GM20000 (cell line): Measurements from ENCODE around the gene CCDC77.

Experiments
- DNase-seq: peaks from one replicate; pipeline ENCODE4 v3.0.0; 2012; ENCODE audit warnings: low spot score
- TF ChIP-seq, protein P1 (sequence below): IDR thresholded peaks from 2 replicates; pipeline ENCODE4 v1.5.1; 2012; ENCODE audit warnings: mild to moderate bottlenecking, control low read depth; ENCODE audit errors: extremely low read depth, missing control alignments

The CCDC77 gene

DNA sequence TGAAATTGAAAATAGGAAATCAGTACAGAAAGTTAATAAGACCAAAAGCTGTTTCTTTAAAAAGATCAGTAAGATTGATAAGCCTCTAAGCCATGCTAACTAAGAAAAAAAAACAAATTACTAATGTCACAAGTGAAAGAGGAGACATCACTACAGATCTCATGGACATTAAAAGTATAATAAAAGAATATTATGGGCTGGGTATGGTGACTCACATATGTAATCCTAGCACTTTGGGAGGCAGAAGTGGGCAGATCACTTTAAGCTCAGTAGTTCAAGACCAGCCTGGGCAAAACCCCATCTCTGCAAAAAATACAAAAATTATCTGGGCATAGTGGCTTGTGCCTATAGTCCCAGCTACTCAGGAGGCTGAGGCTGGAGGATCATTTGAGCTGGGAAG, 88.8 kb downstream of the CCDC77 start:
- TF ChIP-seq, protein P1, sequence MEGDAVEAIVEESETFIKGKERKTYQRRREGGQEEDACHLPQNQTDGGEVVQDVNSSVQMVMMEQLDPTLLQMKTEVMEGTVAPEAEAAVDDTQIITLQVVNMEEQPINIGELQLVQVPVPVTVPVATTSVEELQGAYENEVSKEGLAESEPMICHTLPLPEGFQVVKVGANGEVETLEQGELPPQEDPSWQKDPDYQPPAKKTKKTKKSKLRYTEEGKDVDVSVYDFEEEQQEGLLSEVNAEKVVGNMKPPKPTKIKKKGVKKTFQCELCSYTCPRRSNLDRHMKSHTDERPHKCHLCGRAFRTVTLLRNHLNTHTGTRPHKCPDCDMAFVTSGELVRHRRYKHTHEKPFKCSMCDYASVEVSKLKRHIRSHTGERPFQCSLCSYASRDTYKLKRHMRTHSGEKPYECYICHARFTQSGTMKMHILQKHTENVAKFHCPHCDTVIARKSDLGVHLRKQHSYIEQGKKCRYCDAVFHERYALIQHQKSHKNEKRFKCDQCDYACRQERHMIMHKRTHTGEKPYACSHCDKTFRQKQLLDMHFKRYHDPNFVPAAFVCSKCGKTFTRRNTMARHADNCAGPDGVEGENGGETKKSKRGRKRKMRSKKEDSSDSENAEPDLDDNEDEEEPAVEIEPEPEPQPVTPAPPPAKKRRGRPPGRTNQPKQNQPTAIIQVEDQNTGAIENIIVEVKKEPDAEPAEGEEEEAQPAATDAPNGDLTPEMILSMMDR: no peak
- DNase-seq: no peak
